ENCODE measurements around the gene PRSS33.

The PRSS33 gene

DNA sequence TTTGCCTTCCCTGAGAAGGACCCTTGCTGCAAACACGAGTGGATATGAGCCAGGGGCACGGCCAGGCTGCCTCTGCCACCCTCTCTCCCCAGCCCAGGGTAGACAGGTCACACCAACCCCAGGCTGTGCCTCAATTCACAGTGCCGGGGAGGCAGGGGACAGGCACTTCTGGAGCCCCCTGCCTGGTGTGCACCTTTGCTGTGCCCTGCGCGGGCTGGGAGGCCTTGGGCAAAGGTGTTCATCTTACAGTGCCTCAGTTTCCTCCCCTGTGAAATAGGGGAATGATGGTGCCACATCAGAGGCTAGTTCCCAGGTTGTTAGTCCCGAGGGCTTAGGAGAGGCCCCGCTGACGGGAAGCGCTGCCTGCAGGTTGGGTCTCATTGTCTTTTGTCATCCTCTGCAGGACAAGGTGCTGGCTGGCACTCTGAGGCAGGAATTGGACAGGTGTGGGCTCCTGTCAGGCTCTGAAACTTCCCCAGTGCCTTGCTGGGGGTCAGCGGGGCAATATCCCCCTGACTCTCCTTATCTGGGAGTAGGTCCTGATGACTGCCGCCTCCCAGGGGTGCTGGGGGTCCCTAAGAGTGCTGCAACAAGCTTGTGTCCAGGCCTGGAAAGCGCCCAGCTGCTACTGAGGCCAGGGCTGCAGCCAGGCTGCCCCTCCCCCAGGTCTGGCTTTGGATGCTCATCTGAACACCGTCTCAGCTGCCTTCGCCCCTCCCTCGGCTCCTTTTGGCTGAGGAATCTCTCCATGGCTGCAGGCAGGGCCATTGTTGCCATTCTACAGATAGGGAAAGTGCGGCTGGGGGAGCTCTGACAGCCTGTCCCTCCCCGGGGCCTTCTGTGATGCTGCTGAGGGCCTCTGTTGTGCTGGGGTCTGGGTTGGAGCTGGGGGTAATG, 32.8 kb upstream of the PRSS33 start:
- Histone ChIP-seq H3K79me2 (ENCODE audit: control insufficient read depth, insufficient read depth, low read length) (no peaks in the 10 kb centered on the region), H3K36me3 (ENCODE audit: control insufficient read depth, insufficient read depth, low read length) (no peaks in the 10 kb centered on the region), H2BK15ac (replicated peaks; ENCODE audit: low read depth) (no peak overlapping the region), H3K27me3 (ENCODE audit: insufficient read depth, low read length, poor library complexity) (no peaks in the 10 kb centered on the region), H3K4me1 (ENCODE audit: control insufficient read depth, low read depth, low read length) (no peaks in the 10 kb centered on the region), H3K56ac (ENCODE audit: low read length) (no peak overlapping the region), H3K18ac (ENCODE audit: low read length) (no peak overlapping the region), H4K8ac (ENCODE audit: low read depth, low read length) (no peak overlapping the region), H3K4me3 (ENCODE audit: low read length) (no peak overlapping the region), H3K4me2 (ENCODE audit: low read length) (no peak overlapping the region), H2BK5ac (ENCODE audit: low read length) (no peak overlapping the region), H3K9ac (ENCODE audit: low read length) (no peak overlapping the region), H4K5ac (ENCODE audit: low read length) (no peak overlapping the region), H3K23ac (ENCODE audit: low read length) (no peak overlapping the region), H3K4ac (ENCODE audit: low read depth, low read length) (no peak overlapping the region), H2BK120ac (ENCODE audit: low read depth, low read length) (no peak overlapping the region), H3K27ac (ENCODE audit: low read depth, low read length) (no peak overlapping the region), H3K79me1 (ENCODE audit: low read length) (no peaks in the 10 kb centered on the region), H2AK5ac (ENCODE audit: low read length) (no peak overlapping the region)
- no peak for DNase-seq
- no CpG with 5 or more reads among the region's 17 CpGs for WGBS (ENCODE audit: extremely low coverage, insufficient coverage, low lambda C conversion rate)

- DNase-seq = no peak
- WGBS (ENCODE audit: extremely low coverage, insufficient coverage, low lambda C conversion rate) = no CpG with 5 or more reads among the region's 18 CpGs
Observed at GRCh38 chr16:2819179-2819938, 32.0 kb upstream of the PRSS33 start.

GRCh38 chr16:2818272-2818876, 31.0 kb upstream of the PRSS33 start:
- H3K4me1 ChIP-seq (ENCODE audit: control insufficient read depth, low read depth, low read length) = no peaks in the 10 kb centered on the region
- H3K4me2 ChIP-seq (ENCODE audit: low read length) = no peak overlapping the region
- H2BK120ac ChIP-seq (ENCODE audit: low read depth, low read length) = no peak overlapping the region
- no peak overlapping the region for H2AK5ac ChIP-seq (ENCODE audit: low read length)
- no peak for DNase-seq
- H3K23ac ChIP-seq (ENCODE audit: low read length) = no peak overlapping the region
- no peak overlapping the region for H2BK5ac ChIP-seq (ENCODE audit: low read length)
- H3K79me1 ChIP-seq (ENCODE audit: low read length) = no peaks in the 10 kb centered on the region
- H3K36me3 ChIP-seq (ENCODE audit: control insufficient read depth, insufficient read depth, low read length) = no peaks in the 10 kb centered on the region
- H4K8ac ChIP-seq (ENCODE audit: low read depth, low read length) = no peak overlapping the region
- no peak overlapping the region for H3K27ac ChIP-seq (ENCODE audit: low read depth, low read length)
- no CpG with 5 or more reads among the region's 10 CpGs for WGBS (ENCODE audit: extremely low coverage, insufficient coverage, low lambda C conversion rate)
- H3K4me3 ChIP-seq (ENCODE audit: low read length) = no peak overlapping the region
- no peak overlapping the region for H4K5ac ChIP-seq (ENCODE audit: low read length)
- no peak overlapping the region for H3K18ac ChIP-seq (ENCODE audit: low read length)
- no peaks in the 10 kb centered on the region for H3K79me2 ChIP-seq (ENCODE audit: control insufficient read depth, insufficient read depth, low read length)
- no peak overlapping the region for H3K9ac ChIP-seq (ENCODE audit: low read length)
- no peak overlapping the region for H3K56ac ChIP-seq (ENCODE audit: low read length)
- H3K27me3 ChIP-seq (ENCODE audit: insufficient read depth, low read length, poor library complexity) = no peaks in the 10 kb centered on the region
- H2BK15ac ChIP-seq (replicated peaks; ENCODE audit: low read depth) = no peak overlapping the region
- no peak overlapping the region for H3K4ac ChIP-seq (ENCODE audit: low read depth, low read length)

More at GRCh38 chr16:2819179-2819938, 32.0 kb upstream of the PRSS33 start:
- Histone ChIP-seq H3K18ac (ENCODE audit: low read length) (no peak overlapping the region), H3K23ac (ENCODE audit: low read length) (no peak overlapping the region), H3K79me2 (ENCODE audit: control insufficient read depth, insufficient read depth, low read length) (no peaks in the 10 kb centered on the region), H3K4me2 (ENCODE audit: low read length) (no peak overlapping the region), H4K8ac (ENCODE audit: low read depth, low read length) (no peak overlapping the region), H3K79me1 (ENCODE audit: low read length) (no peaks in the 10 kb centered on the region), H2AK5ac (ENCODE audit: low read length) (no peak overlapping the region), H3K4me3 (ENCODE audit: low read length) (no peak overlapping the region), H3K9ac (ENCODE audit: low read length) (no peak overlapping the region), H3K4ac (ENCODE audit: low read depth, low read length) (no peak overlapping the region), H3K56ac (ENCODE audit: low read length) (no peak overlapping the region), H3K27me3 (ENCODE audit: insufficient read depth, low read length, poor library complexity) (no peaks in the 10 kb centered on the region), H3K4me1 (ENCODE audit: control insufficient read depth, low read depth, low read length) (no peaks in the 10 kb centered on the region), H2BK15ac (replicated peaks; ENCODE audit: low read depth) (no peak overlapping the region), H2BK120ac (ENCODE audit: low read depth, low read length) (no peak overlapping the region), H3K36me3 (ENCODE audit: control insufficient read depth, insufficient read depth, low read length) (no peaks in the 10 kb centered on the region), H2BK5ac (ENCODE audit: low read length) (no peak overlapping the region), H4K5ac (ENCODE audit: low read length) (no peak overlapping the region), H3K27ac (ENCODE audit: low read depth, low read length) (no peak overlapping the region)

DNA sequence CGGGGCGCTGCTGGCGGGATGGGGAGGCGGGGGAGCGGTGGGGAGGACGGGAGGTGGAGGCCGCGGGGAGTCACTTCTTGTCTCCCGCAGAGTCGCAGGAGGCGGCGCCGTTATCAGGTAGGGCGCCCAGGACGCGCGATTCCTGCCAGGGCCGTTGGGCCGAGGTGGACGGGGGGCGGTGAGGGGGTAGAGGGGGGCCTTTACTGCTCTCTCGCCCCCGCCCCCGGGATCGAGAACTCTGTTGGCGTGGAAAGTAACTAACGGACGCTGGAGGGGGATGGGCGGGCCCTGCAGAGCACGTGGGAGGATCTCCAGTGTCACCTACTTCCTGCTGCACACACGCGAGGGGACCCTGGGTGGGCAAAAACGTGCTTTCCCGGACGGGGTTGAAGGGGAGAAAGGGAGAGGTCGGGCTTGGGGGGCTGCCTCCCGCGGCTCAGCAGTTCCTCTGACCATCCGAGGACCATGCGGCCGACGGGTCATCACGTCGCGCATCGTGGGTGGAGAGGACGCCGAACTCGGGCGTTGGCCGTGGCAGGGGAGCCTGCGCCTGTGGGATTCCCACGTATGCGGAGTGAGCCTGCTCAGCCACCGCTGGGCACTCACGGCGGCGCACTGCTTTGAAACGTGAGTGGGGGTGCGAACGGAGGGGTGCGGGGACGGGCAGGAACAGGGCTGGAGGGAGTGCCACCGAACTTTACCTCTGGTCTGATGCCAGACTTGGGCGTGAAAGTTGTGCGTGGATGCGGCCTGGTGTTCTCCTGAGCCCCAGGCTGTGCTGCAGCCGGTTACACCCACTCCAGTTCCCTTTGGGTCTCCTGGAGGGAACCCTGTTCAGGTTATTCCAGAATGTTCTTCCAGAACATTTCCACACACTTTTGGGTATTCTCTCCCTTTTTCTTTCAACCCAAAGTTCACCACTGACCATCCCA, 30.2 kb upstream of the PRSS33 start:
- no CpG with 5 or more reads among the region's 68 CpGs for WGBS (ENCODE audit: extremely low coverage, insufficient coverage, low lambda C conversion rate)
- Histone ChIP-seq H3K18ac (ENCODE audit: low read length) (no peak overlapping the region), H3K27me3 (ENCODE audit: insufficient read depth, low read length, poor library complexity) (no peaks in the 10 kb centered on the region), H3K27ac (ENCODE audit: low read depth, low read length) (no peak overlapping the region), H3K4me1 (ENCODE audit: control insufficient read depth, low read depth, low read length) (no peaks in the 10 kb centered on the region), H2BK5ac (ENCODE audit: low read length) (no peak overlapping the region), H3K36me3 (ENCODE audit: control insufficient read depth, insufficient read depth, low read length) (no peaks in the 10 kb centered on the region), H3K4me3 (ENCODE audit: low read length) (no peak overlapping the region), H2AK5ac (ENCODE audit: low read length) (no peak overlapping the region), H3K56ac (ENCODE audit: low read length) (no peak overlapping the region), H3K4ac (ENCODE audit: low read depth, low read length) (no peak overlapping the region), H3K79me1 (ENCODE audit: low read length) (no peaks in the 10 kb centered on the region), H3K4me2 (ENCODE audit: low read length) (no peak overlapping the region), H4K5ac (ENCODE audit: low read length) (no peak overlapping the region), H3K23ac (ENCODE audit: low read length) (no peak overlapping the region), H2BK120ac (ENCODE audit: low read depth, low read length) (no peak overlapping the region), H4K8ac (ENCODE audit: low read depth, low read length) (no peak overlapping the region), H2BK15ac (replicated peaks; ENCODE audit: low read depth) (no peak overlapping the region), H3K79me2 (ENCODE audit: control insufficient read depth, insufficient read depth, low read length) (no peaks in the 10 kb centered on the region), H3K9ac (ENCODE audit: low read length) (no peak overlapping the region)
- no peak for DNase-seq

DNA sequence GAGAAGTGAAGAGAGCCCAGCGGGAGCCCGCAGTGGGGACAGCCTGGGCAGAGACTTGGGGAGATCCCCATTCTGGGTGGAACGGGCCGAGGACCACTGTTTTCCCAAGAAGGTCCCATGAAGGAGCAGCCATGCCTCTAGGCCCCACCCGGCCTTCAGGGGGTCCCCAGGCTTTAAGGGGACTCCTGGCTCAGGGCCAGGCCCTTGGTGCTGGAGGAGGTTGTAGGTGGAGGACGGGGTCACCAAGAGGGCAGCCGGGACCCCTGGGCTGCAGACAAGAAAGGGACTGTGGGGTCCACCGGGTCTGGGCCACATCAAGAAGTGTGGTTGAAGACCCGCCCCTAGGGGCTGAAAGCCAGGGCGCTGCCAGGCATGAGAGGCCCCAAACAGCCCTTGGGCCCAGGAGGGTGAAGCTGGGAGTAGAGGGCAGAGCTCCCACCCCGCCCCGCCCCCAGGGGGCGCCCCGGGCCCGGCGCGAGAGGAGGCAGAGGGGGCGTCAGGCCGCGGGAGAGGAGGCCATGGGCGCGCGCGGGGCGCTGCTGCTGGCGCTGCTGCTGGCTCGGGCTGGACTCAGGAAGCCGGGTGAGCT, 29.5 kb upstream of the PRSS33 start, which contains the start of gene PRSS21:
Gene PRSS21 (plus strand): TSS at position 487 of the 589 bp plus-strand sequence. CDS start 32 bp downstream, at position 519.
- Histone ChIP-seq H3K36me3 (ENCODE audit: control insufficient read depth, insufficient read depth, low read length) (no peaks in the 10 kb centered on the region), H3K56ac (ENCODE audit: low read length) (no peak within 1 kb of the TSS), H3K27ac (ENCODE audit: low read depth, low read length) (no peak within 1 kb of the TSS), H3K4me1 (ENCODE audit: control insufficient read depth, low read depth, low read length) (no peaks in the 10 kb centered on the region), H3K79me2 (ENCODE audit: control insufficient read depth, insufficient read depth, low read length) (no peaks in the 10 kb centered on the region), H3K18ac (ENCODE audit: low read length) (no peak within 1 kb of the TSS), H3K4me3 (ENCODE audit: low read length) (no peak within 1 kb of the TSS), H3K27me3 (ENCODE audit: insufficient read depth, low read length, poor library complexity) (no peaks in the 10 kb centered on the region), H3K79me1 (ENCODE audit: low read length) (no peaks in the 10 kb centered on the region), H4K5ac (ENCODE audit: low read length) (no peak within 1 kb of the TSS), H2AK5ac (ENCODE audit: low read length) (no peak within 1 kb of the TSS), H2BK5ac (ENCODE audit: low read length) (no peak within 1 kb of the TSS), H2BK120ac (ENCODE audit: low read depth, low read length) (no peak within 1 kb of the TSS), H2BK15ac (replicated peaks; ENCODE audit: low read depth) (no peak within 1 kb of the TSS), H4K8ac (ENCODE audit: low read depth, low read length) (no peak within 1 kb of the TSS), H3K4me2 (ENCODE audit: low read length) (no peak within 1 kb of the TSS), H3K23ac (ENCODE audit: low read length) (no peak within 1 kb of the TSS), H3K4ac (ENCODE audit: low read depth, low read length) (no peak within 1 kb of the TSS), H3K9ac (ENCODE audit: low read length) (no peak within 1 kb of the TSS)
- WGBS (ENCODE audit: extremely low coverage, insufficient coverage, low lambda C conversion rate) = no CpG with 5 or more reads among the region's 28 CpGs
- DNase-seq = no peak
